ENCODE data around the gene NIPSNAP3A.
"Not testable (repeated sequence)": the region's sequence is repeated elsewhere in the genome, so short reads cannot be mapped to it uniquely, and the experiment has no call there.

The NIPSNAP3A gene
- 16.8 to 23.0 reads per million in 2 donors for total RNA-seq

GRCh38 chr9:104747565-104748358 is at the start of gene NIPSNAP3A:
Gene NIPSNAP3A (plus strand): TSS chr9:104747683. CDS start chr9:104747793, 110 bp downstream.
- peak; percentile 69 for DNase-seq

GRCh38 chr9:104700306-104700705 is 47.2 kb upstream of the NIPSNAP3A start:
- no peak for DNase-seq

GRCh38 chr9:104708737-104709136 is 38.7 kb upstream of the NIPSNAP3A start:
- DNase-seq = not testable (repeated sequence)

DNA sequence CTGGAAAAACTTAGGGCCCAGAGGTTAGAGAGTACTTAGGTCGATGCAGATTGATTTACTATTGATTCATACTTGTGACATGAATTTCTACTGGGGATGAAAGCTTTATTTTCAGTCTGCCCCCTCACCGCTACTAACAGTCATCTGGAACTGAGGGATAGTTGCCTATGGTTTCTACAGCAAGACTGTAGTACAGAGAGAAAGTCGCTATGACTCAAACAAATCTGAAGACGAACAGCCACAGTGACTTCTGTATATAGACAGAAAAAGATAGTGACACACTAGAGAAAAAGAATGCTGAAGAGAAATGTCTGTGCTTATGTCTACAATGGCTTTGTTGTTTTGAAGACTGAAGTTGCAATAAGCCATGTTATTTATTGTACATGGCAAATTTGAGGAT is 35.9 kb upstream of the NIPSNAP3A start:
- no peak for DNase-seq

- DNase-seq = no peak
These were observed 22.5 kb upstream of the NIPSNAP3A start for GRCh38 chr9:104725014-104725413.

DNA sequence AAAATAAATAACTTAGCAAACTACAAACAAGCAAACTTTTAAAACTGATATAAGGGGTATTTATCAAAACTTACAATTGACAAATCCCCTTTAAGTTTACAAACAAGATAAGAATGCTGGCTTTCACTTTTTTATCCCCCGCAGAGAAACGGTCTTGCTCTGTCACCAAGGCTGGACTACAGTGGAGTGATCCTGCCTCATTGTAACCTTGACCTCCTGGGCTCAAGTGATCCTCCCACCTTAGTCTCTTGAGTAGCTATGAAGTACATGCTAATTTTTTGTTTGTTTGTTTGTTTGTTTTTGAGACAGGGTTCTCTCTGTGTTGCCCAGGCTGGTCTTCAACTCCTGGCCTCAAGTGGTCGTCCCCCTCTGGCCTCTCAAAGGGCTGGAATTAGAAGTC is 9.0 kb upstream of the NIPSNAP3A start:
- no peak for DNase-seq

- DNase-seq = no peak
These were observed 6.9 kb upstream of the NIPSNAP3A start for GRCh38 chr9:104740621-104741020.

- DNase-seq = no peak
These were observed 4.0 kb upstream of the NIPSNAP3A start for GRCh38 chr9:104743376-104743985.

DNA sequence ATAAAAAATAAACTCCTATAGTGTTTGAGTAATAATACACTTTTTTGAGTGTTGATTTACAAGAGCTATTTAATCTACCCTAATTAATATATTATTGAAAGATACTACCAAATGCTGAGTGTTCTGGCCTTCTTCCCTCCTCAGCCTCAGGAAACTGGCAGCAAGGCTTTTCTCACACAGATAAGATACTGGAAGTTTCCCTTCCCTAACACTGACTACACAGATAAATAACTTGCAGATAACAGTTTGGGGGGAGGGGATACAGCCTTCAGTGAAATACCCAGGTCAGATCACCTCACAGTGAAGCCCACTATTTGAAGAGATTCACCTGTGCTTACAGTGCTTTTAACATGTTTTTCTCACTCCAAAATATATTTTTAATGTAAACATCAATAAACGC is 1.6 kb upstream of the NIPSNAP3A start:
- no peak for DNase-seq

GRCh38 chr9:104746285-104746684 is 1.2 kb upstream of the NIPSNAP3A start:
- DNase-seq = no peak

DNA sequence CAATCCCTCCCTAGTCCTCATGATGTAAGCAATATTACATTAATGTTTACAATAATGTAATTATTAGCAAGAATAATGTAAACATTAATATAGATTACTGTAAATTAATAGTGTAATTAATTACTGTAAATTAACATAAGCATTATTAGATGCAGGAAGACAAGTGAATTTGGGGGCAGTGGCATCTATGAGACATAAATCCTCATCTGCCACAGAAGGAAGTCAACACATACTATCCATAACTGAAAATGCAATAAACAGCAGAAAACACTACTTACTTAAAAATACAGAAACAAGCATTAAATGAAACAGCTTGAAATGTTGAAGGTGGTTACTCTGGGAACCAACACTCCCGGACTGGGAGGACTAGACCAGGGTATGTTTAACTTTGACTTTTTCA is 685 bp upstream of the NIPSNAP3A start:
- no peak for DNase-seq

- no peak for DNase-seq
These were observed 278 bp upstream of the NIPSNAP3A start for GRCh38 chr9:104747245-104747564.

DNA sequence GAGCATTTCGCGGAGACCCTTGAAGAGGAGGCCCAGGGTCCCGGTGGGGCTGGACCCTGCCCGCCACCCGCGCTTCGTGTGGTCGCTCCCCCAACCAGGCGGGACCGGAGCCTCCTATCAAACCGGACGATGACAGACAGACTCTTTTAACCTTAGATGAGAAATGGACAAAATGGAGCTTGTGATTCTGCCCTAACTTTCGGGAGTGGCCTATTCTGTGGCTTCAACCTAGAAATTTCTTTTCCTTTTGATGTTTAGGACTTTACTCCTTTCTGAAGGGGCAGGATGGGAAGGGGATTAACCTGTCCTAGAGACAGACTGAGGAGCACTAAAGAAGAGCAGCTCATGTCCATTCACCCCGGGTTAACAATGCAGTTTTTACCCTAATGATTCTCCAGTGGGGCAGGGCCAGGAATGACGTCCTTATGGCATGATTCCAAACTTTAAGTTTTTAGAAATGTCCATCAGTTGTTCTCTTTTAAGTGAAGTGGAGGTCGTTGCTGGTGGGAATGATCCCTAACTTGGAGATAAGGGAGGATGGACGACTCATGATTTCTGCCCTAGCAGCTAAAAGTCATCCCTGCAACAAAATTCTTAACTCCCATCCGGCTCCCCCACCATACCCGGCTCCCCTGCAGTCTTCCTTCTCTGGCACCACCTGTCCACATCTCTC is 1.0 kb downstream of the NIPSNAP3A start:
- DNase-seq = no peak

GRCh38 chr9:104750185-104750767 is 2.8 kb downstream of the NIPSNAP3A start:
- no peak for DNase-seq

- no peak for DNase-seq
These were observed 11.5 kb downstream of the NIPSNAP3A start for GRCh38 chr9:104758974-104759373.

DNA sequence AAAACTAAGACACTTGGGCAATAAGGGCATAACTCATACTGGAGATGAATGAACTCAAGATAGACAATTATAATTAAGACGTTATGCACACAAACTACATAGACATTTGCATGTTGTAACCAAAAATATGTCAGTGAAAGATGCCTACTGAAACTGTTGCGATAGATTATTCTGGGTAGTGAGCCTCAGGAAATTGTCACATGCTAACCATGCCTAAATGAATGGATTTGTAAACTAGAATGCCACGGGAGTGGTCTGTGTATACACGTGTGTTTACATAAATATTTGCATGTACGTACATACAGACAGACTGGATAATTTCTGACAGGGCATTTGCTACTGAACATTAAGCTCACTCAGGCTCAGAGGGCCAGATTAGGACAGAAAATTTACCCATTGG is 17.7 kb downstream of the NIPSNAP3A start:
- DNase-seq = no peak

DNA sequence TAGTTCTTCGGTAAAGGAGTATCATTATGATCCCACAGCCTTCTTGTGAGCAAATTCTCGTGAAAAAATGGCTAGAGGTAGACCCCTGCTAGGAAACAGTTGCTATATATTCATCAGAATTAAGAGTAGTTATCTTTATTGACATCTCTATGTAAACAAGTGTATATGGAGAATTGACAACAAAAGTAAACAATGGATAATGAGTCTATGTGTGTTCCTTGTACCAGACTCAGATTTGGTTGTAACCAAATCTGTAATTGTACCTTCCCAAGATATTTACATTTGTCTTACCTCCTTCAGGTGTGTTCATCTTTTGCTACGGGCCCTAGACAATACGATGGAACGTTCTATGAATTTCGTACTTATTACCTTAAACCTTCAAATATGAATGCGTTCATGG is 18.5 kb downstream of the NIPSNAP3A start:
- no peak for DNase-seq

DNA sequence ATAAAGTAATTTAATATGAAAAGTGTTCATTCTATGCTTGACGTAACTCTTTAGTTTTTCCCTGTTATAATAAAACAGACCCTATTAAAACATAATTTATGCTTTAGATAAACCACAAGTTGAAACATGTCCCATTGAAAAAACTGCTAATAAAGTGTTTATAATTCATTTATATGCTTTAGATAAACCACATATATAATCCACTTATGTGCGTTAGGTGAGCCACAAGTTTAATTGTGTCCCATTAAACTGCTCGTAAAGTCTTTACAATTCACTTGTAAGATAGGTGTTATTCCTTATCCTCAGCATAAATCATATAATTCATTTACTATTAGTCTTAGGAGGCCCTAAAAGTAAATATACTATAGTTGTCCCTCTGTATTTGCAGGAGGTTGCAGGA is 20.0 kb downstream of the NIPSNAP3A start:
- no peak for DNase-seq

DNA sequence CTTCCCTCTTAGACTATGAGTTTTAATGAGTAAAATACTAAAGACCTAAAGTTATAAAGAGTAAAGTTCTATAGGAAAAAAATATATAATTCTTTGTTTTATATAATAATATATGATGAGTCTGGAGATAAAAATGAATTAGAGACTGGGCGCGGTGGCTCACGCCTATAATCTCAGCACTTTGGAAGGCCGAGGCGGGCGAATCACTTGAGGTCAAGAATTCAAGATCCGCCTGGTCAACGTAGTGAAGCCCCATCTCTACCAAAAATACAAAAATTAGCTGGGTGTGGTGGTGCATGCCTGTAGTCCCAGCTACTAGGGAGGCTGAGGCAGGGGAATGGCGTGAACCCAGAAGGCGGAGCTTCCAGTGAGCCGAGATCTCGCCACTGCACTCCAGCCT is 21.5 kb downstream of the NIPSNAP3A start:
- DNase-seq = not testable (repeated sequence)

DNA sequence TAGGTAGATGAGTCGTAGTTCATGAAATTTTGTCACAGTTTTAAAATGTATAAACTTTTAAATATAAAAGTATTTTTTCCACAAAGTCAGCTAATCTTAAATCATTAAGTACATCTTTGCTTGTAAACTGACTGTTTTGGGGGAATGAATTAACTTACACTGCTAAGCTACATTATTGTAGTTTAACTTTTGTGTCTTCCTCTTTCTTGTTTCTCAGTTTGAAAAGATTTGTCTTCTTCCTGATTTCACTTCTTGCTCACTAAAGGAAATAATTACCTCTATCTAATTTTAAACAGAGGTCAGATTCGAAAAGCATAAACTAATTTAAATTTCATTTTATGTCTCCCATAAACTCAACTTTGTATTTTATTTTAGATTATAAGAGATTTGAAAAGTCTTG is 22.2 kb downstream of the NIPSNAP3A start:
- no peak for DNase-seq

- no peak for DNase-seq
These were observed 25.4 kb downstream of the NIPSNAP3A start for GRCh38 chr9:104772714-104773510.

- no peak for DNase-seq
These were observed 26.6 kb downstream of the NIPSNAP3A start for GRCh38 chr9:104774132-104774531.
